Gastrocnemius medialis (tissue), 4 donors: ENCODE measurements around the gene S1PR5. TPM values are rescaled to one million over a fixed set of nuclear protein-coding genes. Genes with fewer than 3 reads are reported as not detected.

Experiments
- ATAC-seq, 2 donors: fragments of 150-250 bp; one replicate each; pipeline ENCODE4 v1.9.1; 2016
- DNase-seq, 2 donors: peaks; one replicate each; pipeline ENCODE4 v3.0.0-alpha.2; 2019
- H3K27ac ChIP-seq, 4 donors: fragments of 200-600 bp; sonication (generic); 1 replicate in 1 of 4; 2 replicates in 3 of 4; pipeline ENCODE4 v1.5.1; 2016 to 2018; ENCODE audit warnings: mild to moderate bottlenecking in 2 of 4, moderate library complexity in 1 of 4
- H3K27me3 ChIP-seq, 3 donors: fragments of 200-600 bp; sonication (generic) in 2 of 3; 1 replicate in 1 of 3; 2 replicates in 2 of 3; pipeline versions ENCODE4 v1.5.1 to v1.6.0; 2016 to 2019; ENCODE audit warnings: mild to moderate bottlenecking in 1 of 3, moderate library complexity in 1 of 3
- H3K36me3 ChIP-seq, 2 donors: fragments of 200-600 bp; sonication (generic) in 1 of 2; one replicate each; pipeline ENCODE4 v1.5.1; 2017 to 2018
- H3K4me1 ChIP-seq, 2 donors: fragments of 200-600 bp; sonication (generic) in 1 of 2; one replicate each; pipeline ENCODE4 v1.5.1; 2016 to 2017; ENCODE audit warnings: mild to moderate bottlenecking in 2 of 2
- H3K4me3 ChIP-seq, 4 donors: fragments of 200-600 bp; sonication (generic) in 3 of 4; 1 replicate in 1 of 4; 2 replicates in 3 of 4; pipeline ENCODE4 v1.5.1; 2016 to 2019; ENCODE audit warnings: mild to moderate bottlenecking in 2 of 4
- H3K9me3 ChIP-seq, 3 donors: fragments of 200-600 bp; sonication (generic) in 2 of 3; 1 replicate in 1 of 3; 2 replicates in 2 of 3; pipeline ENCODE4 v1.5.1; 2016 to 2019
- CTCF ChIP-seq, 5 experiments: fragments of 450-650 bp in 3 of 5; fragments of 200-600 bp in 2 of 5; sonication (generic) in 2 of 5; IDR thresholded peaks in 4 of 5; conservative IDR thresholded peaks in 1 of 5; 1 replicate in 4 of 5; 2 replicates in 1 of 5; pipeline ENCODE4 v1.5.1; 2016 to 2019; ENCODE audit warnings: antibody characterized with exemption in 5 of 5, mild to moderate bottlenecking in 3 of 5, moderate library complexity in 3 of 5
- POLR2A ChIP-seq, 2 donors: fragments of 450-650 bp; IDR thresholded peaks; one replicate each; pipeline ENCODE4 v1.6.1; 2017; ENCODE audit warnings: antibody characterized with exemption in 2 of 2, mild to moderate bottlenecking in 2 of 2, moderate library complexity in 2 of 2
- in situ Hi-C, 4 donors: fragments of 200-750 bp; cut with MboI; loops; one replicate each; pipeline versions ENCODE4 v1.15.0 to v1.8.0; 2017; ENCODE audit warnings: low sequenced_read_pairs in 4 of 4
- intact Hi-C: fragments of 100-400 bp; cut with DNase I; formaldehyde crosslinking; loops from one replicate; pipeline ENCODE4 v1.15.1; 2023; ENCODE audit warnings: low total_unique reads
- total RNA-seq, 4 donors: library from RNA; depleted of rRNA; stranded (reverse); fragments of >200 nt; gene quantifications; one replicate each; pipeline versions ENCODE4 v1.1.0 to v1.2.3, GENCODE V29; 2016

The S1PR5 gene
- total RNA-seq, 4 donors from 2014 or later: not detected

- Histone ChIP-seq H3K9me3 (no peaks in the 10 kb centered on the region), H3K4me3 (no peak overlapping the region), H3K4me1 (no peaks in the 10 kb centered on the region), H3K27ac (no peak overlapping the region), H3K36me3 (no peaks in the 10 kb centered on the region), H3K27me3 (peaks cover 21 to 28% (median 24%) of the 10 kb centered on the region in 3 donors)
- no peak for DNase-seq
- intact Hi-C loops (no loop called here), in situ Hi-C loops (loop anchor here in 1 of 4 donors (10.0 kb wide), 1 partner anchor 57 kb away; the partner anchor contains the start of genes CDKN2D and KRI1)
- TF ChIP-seq POLR2A (IDR thresholded peaks at IDR 0.05) (no peak), CTCF (IDR thresholded peaks at IDR 0.05 in 4 of 5, conservative IDR thresholded peaks at IDR 0.05 in 1 of 5) (no peak)
- ATAC-seq: no peak
These were observed 9.2 kb downstream of the S1PR5 start for GRCh38 chr19:10508036-10508435.

- peak in 1 of 2 donors; percentile 67 for DNase-seq
- peaks cover 10 to 11% of the 10 kb centered on the region in 2 donors for H3K4me1 ChIP-seq
- H3K27me3 ChIP-seq: peaks cover 8 to 10% (median 9%) of the 10 kb centered on the region in 3 donors
- intact Hi-C loops: no loop called here
- in situ Hi-C loops: loop anchor here in 1 of 4 donors (10.0 kb wide), 1 partner anchor 59 kb away; the partner anchor contains the start of genes CDKN2D and KRI1
- H3K36me3 ChIP-seq: no peaks in the 10 kb centered on the region
- H3K4me3 ChIP-seq: no peak overlapping the region
- TF ChIP-seq POLR2A (IDR thresholded peaks at IDR 0.05): no peak
- peak; percentile 52 to 79 (median 59) for TF ChIP-seq CTCF (IDR thresholded peaks at IDR 0.05 in 4 of 5, conservative IDR thresholded peaks at IDR 0.05 in 1 of 5)
- peak overlapping the region in 1 of 4 donors; percentile 27 for H3K27ac ChIP-seq
- no peaks in the 10 kb centered on the region for H3K9me3 ChIP-seq
- no peak for ATAC-seq
These were observed 11.5 kb downstream of the S1PR5 start for GRCh38 chr19:10505583-10506229.

DNA sequence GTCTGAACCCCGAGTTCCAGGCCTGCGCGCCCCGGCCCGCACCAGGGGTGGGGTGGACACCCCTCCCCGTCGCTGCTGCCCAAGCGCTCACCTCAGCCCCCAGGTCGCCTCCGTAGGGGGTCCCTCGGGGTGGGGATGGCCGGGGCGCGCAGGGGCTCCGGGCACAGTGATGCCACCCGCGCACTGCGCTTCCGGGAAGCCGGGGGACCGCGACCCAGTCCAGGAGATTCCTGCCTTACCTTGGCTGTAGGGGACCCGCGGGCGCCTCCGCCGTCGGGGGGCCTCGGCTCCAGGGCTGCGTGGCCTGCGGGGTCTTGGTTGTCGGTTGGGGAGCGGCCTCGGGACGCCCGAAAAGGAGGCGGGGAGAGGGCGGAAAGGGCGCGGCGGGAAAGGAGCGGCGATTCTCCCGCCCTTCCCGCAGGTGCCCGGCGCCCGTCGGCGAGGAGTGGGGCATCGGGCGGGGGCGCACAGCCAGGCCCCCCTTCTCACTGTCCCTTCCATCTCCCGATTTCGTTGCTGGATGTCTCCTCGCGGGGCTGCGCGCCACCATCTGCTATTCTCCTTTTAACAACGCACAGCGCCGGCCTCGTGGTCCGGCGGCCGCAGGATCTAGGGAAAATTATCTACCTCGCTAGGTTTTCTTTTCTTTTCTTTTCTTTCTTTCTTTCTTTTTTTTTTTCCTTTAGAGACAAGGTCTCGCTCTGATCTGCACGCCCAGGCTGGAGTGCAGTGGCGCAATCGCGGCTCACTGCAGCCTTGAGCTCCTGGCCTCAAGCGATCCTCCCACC lies 14.1 kb downstream of the S1PR5 start, which contains the start of gene KEAP1:
Gene KEAP1 (minus strand): TSS at position 355 of the 788 bp plus-strand sequence. CDS start 3,323 bp downstream, outside the sequence.
- intact Hi-C loops (loop anchor here (2.0 to 5.0 kb wide), 3 partner anchors 42 to 152 kb away; partner anchors contain the start of genes CDC37 and ILF3), in situ Hi-C loops (loop anchor here in 1 of 4 donors (10.0 kb wide), 1 partner anchor 62 kb away; the partner anchor contains the start of genes CDKN2D and KRI1)
- Histone ChIP-seq H3K4me1 (peaks cover 29 to 35% of the 10 kb centered on the region in 2 donors), H3K27ac (peak within 1 kb of the TSS; percentile 96 to 100 (median 98)), H3K36me3 (peaks cover 0 to 17% of the 10 kb centered on the region in 2 donors), H3K4me3 (peak within 1 kb of the TSS; percentile 77 to 96 (median 92)), H3K9me3 (no peaks in the 10 kb centered on the region), H3K27me3 (no peaks in the 10 kb centered on the region)
- ATAC-seq (peak; percentile 19 to 27), DNase-seq (no peak)
- TF ChIP-seq CTCF (IDR thresholded peaks at IDR 0.05 in 4 of 5, conservative IDR thresholded peaks at IDR 0.05 in 1 of 5) (no peak), POLR2A (IDR thresholded peaks at IDR 0.05) (no peak)

GRCh38 chr19:10502524-10503001 lies 14.7 kb downstream of the S1PR5 start:
- H3K36me3 ChIP-seq: peaks cover 0 to 21% of the 10 kb centered on the region in 2 donors
- H3K27me3 ChIP-seq: no peaks in the 10 kb centered on the region
- intact Hi-C loops (loop anchor here (1.0 to 5.0 kb wide), 4 partner anchors 42 to 152 kb away; partner anchors contain the start of genes CDC37 and ILF3), in situ Hi-C loops (loop anchor here in 1 of 4 donors (10.0 kb wide), 1 partner anchor 62 kb away; the partner anchor contains the start of genes CDKN2D and KRI1)
- ATAC-seq (peak; percentile 79 to 89), DNase-seq (peak; percentile 89 to 94)
- H3K4me3 ChIP-seq: peak overlapping the region; percentile 77 to 96 (median 92)
- H3K27ac ChIP-seq: peak overlapping the region; percentile 96 to 100 (median 98)
- TF ChIP-seq POLR2A (IDR thresholded peaks at IDR 0.05) (peak; percentile 82 to 84), CTCF (IDR thresholded peaks at IDR 0.05 in 4 of 5, conservative IDR thresholded peaks at IDR 0.05 in 1 of 5) (peak in 2 of 5 experiments; percentile 25 to 41)
- H3K9me3 ChIP-seq: no peaks in the 10 kb centered on the region
- H3K4me1 ChIP-seq: peaks cover 30 to 39% of the 10 kb centered on the region in 2 donors
